ENCODE measurements around the gene SIDT2.
A peak's percentile ranks its signal among the peaks of the same experiment; 100 is the strongest.

The SIDT2 gene

GRCh38 chr11:117217141-117218084 lies 38.9 kb downstream of the SIDT2 start:
- no peak for DNase-seq
- in situ Hi-C loops (cut with HindIII; ENCODE audit: low pct_ligation_motif_present, low pct_unique_long_range_greater_than_20kb, low sequenced_read_pairs), result no loop called here

DNA sequence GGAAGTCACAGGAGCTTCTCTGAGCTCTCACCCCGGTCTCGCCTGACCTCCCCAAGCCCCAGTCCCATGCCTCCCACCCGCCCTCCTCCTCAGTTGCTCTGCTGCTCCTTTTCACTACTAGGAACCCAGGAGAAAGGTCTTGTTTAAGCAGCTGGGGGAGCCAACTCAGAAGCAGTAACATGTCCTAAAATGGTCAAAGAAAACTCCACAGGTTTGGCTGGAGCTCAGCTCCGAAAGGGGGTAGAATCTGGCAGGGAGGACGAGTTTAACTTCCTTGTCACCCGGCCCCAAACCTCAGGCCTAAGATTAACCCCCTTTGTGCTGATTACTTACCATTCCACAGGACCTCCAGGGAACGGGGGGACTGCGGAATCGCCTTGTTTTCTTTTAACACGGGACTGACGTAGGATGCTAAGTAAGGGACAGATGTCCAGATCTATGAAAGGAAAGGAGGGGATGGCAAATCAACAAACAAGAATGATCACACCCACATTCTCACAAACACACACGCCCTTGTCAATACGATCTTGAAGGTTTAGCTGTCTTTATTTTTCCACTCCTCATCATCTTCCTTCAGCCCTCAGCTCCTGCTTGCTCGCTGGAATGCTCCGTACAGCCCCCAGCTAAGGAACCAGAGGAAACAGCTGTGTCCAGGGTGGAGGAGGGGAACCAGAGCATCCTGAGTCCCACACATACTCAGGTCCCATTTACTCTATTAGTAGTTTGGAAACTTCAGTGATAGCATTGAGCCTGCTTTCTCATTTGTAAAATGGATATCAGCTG lies 39.8 kb downstream of the SIDT2 start:
- in situ Hi-C loops (cut with HindIII; ENCODE audit: low pct_ligation_motif_present, low pct_unique_long_range_greater_than_20kb, low sequenced_read_pairs), result no loop called here
- no peak for DNase-seq

GRCh38 chr11:117219001-117219400 lies 40.5 kb downstream of the SIDT2 start:
- in situ Hi-C loops (cut with HindIII; ENCODE audit: low pct_ligation_motif_present, low pct_unique_long_range_greater_than_20kb, low sequenced_read_pairs), result no loop called here

DNA sequence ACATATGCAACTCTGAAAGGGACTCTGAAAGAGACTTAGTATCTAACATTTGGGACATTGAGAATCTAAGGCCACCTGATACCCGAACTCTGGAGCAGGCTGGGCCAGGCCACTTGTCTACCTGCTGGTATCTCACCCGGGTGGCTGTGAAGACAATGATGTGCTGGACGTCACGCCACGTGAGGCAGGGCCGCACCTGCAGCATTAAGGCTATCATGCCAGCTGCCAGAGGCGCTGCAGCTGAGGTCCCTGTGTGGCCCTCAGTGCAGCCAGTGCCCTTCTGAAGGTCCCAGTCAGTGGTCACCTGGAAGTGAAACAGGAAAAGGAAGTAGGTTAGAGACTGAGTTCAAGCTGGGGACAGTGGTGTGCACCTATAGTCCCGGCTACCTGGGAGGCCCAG lies 40.9 kb downstream of the SIDT2 start:
- no peak for DNase-seq
- in situ Hi-C loops (cut with HindIII; ENCODE audit: low pct_ligation_motif_present, low pct_unique_long_range_greater_than_20kb, low sequenced_read_pairs), result no loop called here

More at GRCh38 chr11:117219001-117219400, 40.5 kb downstream of the SIDT2 start:
- DNase-seq, result no peak

DNA sequence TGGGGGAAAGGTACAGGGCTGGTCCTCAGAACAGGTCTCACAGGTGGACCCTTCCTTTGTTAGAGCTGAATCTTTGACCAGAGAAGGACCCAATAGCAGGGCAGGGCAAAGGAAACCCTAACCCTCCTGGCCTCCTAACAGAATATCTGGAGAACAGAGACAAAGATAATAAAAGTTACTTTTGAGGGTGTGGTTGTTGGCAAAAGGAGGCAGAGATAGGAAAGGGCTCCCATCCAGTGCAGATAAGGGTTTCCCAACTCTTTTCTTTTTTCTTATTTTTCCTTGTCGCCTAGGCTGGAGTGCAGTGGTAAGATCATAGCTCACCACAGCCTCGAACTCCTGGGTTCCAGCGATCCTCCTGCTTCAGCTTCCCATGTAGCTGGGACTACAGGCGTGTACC lies 41.5 kb downstream of the SIDT2 start:
- DNase-seq, result no peak
- in situ Hi-C loops (cut with HindIII; ENCODE audit: low pct_ligation_motif_present, low pct_unique_long_range_greater_than_20kb, low sequenced_read_pairs), result no loop called here

DNA sequence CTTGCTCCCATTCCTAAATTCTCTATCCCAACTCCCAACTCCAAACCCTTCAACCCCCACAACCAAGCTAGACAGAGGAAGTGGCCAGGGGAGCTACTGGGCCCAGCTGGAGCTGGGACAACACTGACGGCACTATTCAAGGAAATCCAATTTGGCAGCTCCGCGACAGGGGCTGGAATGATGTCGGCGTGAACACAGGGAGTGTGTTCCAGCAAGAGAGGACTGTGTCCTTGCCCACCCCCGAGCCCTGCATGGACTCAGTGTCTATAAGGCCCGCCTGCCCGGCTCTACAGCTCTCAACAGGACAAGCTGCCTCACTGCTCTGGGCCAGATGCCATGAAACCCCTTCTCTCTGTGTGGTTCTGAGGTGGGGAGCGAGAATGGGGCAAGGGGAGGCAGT lies 42.0 kb downstream of the SIDT2 start:
- DNase-seq, result no peak
- in situ Hi-C loops (cut with HindIII; ENCODE audit: low pct_ligation_motif_present, low pct_unique_long_range_greater_than_20kb, low sequenced_read_pairs), result no loop called here

DNA sequence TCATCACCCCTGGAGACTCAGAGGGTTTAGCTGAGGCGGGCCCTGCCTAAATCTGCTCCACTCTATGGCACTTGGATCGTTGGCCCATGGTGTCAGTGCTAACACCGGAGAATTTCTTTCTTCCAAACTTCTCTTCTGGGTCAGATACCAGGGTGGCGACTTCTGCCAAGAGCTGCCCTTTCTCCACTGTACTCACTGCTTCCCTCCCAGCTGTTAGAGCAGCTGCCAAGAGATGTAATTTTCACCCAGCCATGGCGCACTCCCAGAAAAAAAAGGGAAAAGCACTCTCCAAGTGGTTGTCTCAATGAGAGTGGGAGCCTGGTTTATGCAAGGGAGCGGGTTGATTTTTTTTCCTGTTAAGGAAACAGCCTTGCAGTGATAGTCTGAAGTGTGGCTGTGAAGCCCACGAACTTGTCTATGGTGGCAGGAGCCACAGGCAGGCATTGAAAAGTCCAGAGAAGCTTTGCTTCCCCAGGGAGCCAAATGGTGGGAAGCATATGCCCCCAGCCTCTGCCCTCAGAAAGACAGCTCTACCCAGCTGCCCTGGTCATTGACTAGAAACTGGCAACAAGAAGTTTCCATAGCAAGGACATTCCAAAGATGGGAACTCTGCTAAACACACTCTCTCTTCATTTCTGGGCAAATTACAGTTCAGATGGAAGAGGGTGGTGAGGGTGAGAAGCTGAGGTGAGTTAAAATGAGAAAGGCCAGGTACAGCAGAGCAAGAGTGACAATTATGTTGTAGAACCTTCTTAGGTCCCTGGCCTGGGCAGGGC lies 42.6 kb downstream of the SIDT2 start:
- in situ Hi-C loops (cut with HindIII; ENCODE audit: low pct_ligation_motif_present, low pct_unique_long_range_greater_than_20kb, low sequenced_read_pairs), result no loop called here
- no peak for DNase-seq

- in situ Hi-C loops (cut with HindIII; ENCODE audit: low pct_ligation_motif_present, low pct_unique_long_range_greater_than_20kb, low sequenced_read_pairs), result no loop called here
Measured at GRCh38 chr11:117221775-117222517, 43.4 kb downstream of the SIDT2 start.

DNA sequence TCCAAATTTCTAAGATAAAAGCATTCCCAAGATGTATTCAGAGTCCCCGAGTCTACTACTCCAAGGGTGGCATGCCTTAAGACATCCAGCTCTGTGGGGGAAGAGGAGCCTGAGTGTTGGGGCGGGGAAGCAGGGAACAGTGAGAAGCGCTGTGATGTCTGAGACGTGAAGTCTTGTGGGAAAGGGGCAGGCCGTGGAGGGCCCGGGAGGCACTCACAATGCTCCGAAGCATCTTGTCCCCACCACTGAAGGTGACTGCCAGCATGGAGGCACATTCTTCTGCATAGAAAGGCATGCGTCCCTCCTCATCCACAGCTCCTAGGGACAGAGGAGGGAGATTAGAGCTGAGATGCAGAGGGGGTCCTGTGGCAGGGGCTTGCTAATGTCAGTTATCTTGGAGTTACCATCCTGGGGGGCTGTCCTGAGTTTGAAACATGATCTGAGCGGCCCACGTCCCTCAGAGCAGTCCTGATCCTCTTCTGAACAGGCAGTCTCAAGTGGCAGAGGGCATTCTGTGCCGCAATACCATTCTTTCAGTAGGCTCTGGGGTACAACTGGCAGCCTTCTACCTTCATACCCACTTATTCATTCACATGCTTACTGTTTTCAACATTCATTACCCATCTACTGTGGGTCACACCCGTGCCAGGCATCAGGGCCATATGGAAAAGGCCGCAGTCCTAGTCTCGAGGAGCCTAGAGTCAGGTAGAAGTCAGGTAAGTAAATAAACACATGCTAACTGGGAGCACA lies 44.6 kb downstream of the SIDT2 start:
- in situ Hi-C loops (cut with HindIII; ENCODE audit: low pct_ligation_motif_present, low pct_unique_long_range_greater_than_20kb, low sequenced_read_pairs), result no loop called here
- DNase-seq, result no peak

More at GRCh38 chr11:117221775-117222517, 43.4 kb downstream of the SIDT2 start:
- DNase-seq, result no peak

DNA sequence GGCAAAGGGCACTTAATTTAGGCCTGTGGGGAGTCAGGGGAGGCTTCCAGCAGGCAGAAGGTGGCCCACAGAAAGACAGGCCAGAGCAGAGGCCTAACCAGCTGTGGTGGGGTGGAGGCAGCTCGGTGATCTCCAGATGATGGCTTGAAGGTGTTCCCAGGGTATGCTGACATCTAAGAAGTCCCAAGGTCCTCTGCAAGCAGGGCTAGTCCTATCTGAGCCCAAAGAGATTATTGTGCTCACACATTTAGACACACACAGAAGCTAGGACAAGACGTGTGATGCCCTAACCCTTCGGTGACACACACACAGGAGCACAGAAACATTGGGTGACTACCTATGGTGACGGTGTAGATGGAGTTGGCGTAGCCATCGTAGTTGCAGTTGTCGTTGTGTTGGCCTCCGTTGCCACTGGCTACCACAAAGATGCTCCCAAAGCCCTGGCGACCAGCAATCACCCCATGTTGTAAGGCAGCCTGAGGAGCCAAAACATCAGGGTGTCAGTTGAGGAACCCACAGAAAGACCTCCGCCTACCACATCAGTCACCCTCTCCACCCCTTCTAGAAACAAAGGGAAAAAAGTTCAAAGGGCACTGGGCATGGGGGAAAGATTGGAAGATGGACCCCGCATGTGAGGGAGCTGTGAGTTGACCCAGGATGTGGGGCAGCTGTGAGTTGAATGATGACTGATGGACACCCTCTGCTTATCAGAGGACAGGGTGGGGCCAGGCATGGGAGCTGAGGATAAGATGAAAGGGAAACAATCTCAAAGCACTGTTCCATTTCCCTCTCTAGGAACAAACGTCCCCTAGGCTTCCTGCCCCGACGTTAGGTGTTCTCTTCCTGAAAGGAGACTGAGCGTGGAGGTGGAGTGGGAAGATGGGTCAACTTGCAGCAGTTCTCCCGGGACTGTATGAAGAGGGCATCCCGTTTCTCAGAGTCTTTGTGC lies 45.5 kb downstream of the SIDT2 start:
- in situ Hi-C loops (cut with HindIII; ENCODE audit: low pct_ligation_motif_present, low pct_unique_long_range_greater_than_20kb, low sequenced_read_pairs), result no loop called here
- no peak for DNase-seq

GRCh38 chr11:117225553-117226170 lies 47.1 kb downstream of the SIDT2 start:
- no peak for DNase-seq
- in situ Hi-C loops (cut with HindIII; ENCODE audit: low pct_ligation_motif_present, low pct_unique_long_range_greater_than_20kb, low sequenced_read_pairs), result no loop called here

DNA sequence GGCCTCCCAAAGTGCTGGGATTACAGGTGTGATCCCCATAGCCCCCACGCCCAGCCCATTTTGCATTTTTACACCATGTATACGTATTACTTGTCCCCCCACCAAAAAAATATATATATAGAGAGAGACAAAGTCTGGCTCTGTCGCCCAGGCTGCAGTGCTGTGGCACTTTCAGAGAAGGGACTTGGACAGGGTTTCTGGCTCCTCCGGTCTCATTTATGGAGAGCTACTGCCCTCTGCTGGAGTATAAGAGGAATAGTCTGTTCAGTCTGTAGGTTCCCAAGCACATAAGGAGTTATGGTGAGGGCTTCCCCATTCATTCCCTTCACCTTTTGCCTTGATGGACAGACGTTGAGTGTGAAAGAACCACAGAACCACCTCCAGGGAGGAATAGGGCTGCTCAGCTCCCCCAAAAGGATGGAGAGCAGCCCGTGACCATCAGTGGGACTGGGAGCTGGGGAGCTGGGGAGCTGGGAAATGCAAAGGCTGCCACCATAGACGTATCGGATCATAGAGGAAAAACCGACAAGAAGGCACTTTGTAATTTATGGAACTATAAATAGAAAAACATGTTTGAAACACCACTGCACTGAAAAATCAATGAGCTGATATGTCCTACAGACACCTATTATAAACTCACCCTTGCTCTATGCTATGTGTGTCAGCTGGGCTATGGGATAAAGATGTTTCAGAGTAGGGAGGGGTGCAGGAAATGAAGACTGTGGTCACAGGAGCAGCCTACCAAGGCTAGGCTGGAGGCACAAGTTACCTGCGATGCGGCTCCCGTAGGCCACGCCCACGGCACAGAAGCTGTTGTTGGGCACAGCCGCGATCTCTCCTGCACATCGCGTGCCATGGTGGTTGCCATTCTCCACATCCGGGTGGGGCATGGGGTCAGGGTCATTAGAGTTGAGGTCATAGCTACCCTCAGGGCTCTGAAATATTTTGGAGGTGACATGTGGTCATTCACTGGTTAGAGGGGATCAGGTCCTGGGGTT lies 48.1 kb downstream of the SIDT2 start:
- in situ Hi-C loops (cut with HindIII; ENCODE audit: low pct_ligation_motif_present, low pct_unique_long_range_greater_than_20kb, low sequenced_read_pairs), result no loop called here
- peak; percentile 72 for DNase-seq

DNA sequence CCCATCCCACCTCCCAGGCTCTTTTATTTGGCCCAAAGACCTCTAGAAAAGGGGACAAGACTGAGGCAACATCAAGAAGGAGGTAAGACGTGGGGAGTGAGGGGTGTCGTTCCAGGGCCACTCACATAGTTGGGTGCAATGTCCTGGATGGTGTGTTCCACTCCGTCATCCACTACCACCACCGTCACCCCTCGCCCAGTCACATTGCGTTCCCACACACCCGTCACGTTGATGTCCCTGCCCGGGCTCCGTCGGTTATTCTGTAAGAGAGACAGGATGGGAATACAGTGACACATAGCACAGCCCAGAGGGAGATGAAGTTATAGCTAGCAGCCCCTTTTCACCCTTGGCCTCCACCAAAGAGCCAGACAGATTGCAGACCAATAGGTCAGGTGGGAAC lies 49.5 kb downstream of the SIDT2 start:
- DNase-seq, result no peak
- in situ Hi-C loops (cut with HindIII; ENCODE audit: low pct_ligation_motif_present, low pct_unique_long_range_greater_than_20kb, low sequenced_read_pairs), result no loop called here

- DNase-seq, result no peak
- in situ Hi-C loops (cut with HindIII; ENCODE audit: low pct_ligation_motif_present, low pct_unique_long_range_greater_than_20kb, low sequenced_read_pairs), result no loop called here
Measured at GRCh38 chr11:117229411-117229810, 50.9 kb downstream of the SIDT2 start.

- DNase-seq, result no peak
- in situ Hi-C loops (cut with HindIII; ENCODE audit: low pct_ligation_motif_present, low pct_unique_long_range_greater_than_20kb, low sequenced_read_pairs), result no loop called here
Measured at GRCh38 chr11:117229931-117230285, 51.4 kb downstream of the SIDT2 start.
